Suprapubic skin (tissue), 4 donors: ENCODE data around the gene MRPL40. TPM values are rescaled to one million over a fixed set of nuclear protein-coding genes. Genes with fewer than 3 reads are reported as not detected.
A peak's percentile ranks its signal among the peaks of the same experiment; 100 is the strongest.

Experiments
- DNase-seq, 2 donors: peaks; one replicate each; pipeline ENCODE4 v3.0.0-alpha.2; 2019; ENCODE audit warnings: low spot score in 2 of 2
- H3K27ac ChIP-seq: fragments of 200-600 bp; sonication (generic); one replicate; pipeline ENCODE4 v1.5.1; 2019
- H3K27me3 ChIP-seq: fragments of 200-600 bp; sonication (generic); one replicate; pipeline ENCODE4 v1.5.1; 2019
- H3K36me3 ChIP-seq: fragments of 200-600 bp; sonication (generic); one replicate; pipeline ENCODE4 v1.5.1; 2019
- H3K4me1 ChIP-seq: fragments of 200-600 bp; sonication (generic); one replicate; pipeline ENCODE4 v1.5.1; 2019
- H3K4me3 ChIP-seq: fragments of 200-600 bp; sonication (generic); one replicate; pipeline ENCODE4 v1.5.1; 2019; ENCODE audit warnings: mild to moderate bottlenecking
- H3K9me3 ChIP-seq: fragments of 200-600 bp; sonication (generic); one replicate; pipeline ENCODE4 v1.5.1; 2019
- CTCF ChIP-seq, 2 donors: fragments of 200-600 bp in 1 of 2; fragments of 450-650 bp in 1 of 2; sonication (generic) in 1 of 2; IDR thresholded peaks; one replicate each; pipeline ENCODE4 v1.5.1; 2016 to 2019; ENCODE audit warnings: antibody characterized with exemption in 2 of 2, mild to moderate bottlenecking in 1 of 2, moderate library complexity in 1 of 2
- EP300 ChIP-seq: sonication (generic); formaldehyde crosslinking; IDR thresholded peaks from one replicate; pipeline ENCODE4 v1.6.1; 2017; ENCODE audit warnings: antibody characterized with exemption
- POLR2A ChIP-seq, 2 donors: fragments of 450-650 bp; IDR thresholded peaks; one replicate each; pipeline ENCODE4 v1.6.1; 2017; ENCODE audit warnings: antibody characterized with exemption in 2 of 2, mild to moderate bottlenecking in 2 of 2, moderate library complexity in 2 of 2
- POLR2AphosphoS5 ChIP-seq, 3 donors: sonication (generic); formaldehyde crosslinking; IDR thresholded peaks; one replicate each; pipeline ENCODE4 v1.6.1; 2017; ENCODE audit warnings: antibody characterized with exemption in 3 of 3
- WGBS: methylation state at CpG from one replicate; pipeline ENCODE4 v1.1.5; 2018; 5-methylcytosine and 5-hydroxymethylcytosine counted together
- total RNA-seq, 4 donors: library from RNA; depleted of rRNA; stranded (reverse); fragments of >200 nt; gene quantifications; one replicate each; pipeline ENCODE4 v1.1.0, GENCODE V29; 2016

Gene MRPL40
- total RNA-seq, 4 donors from 2014 or later, result 19.1 to 33.9 (median 22.7) TPM

DNA sequence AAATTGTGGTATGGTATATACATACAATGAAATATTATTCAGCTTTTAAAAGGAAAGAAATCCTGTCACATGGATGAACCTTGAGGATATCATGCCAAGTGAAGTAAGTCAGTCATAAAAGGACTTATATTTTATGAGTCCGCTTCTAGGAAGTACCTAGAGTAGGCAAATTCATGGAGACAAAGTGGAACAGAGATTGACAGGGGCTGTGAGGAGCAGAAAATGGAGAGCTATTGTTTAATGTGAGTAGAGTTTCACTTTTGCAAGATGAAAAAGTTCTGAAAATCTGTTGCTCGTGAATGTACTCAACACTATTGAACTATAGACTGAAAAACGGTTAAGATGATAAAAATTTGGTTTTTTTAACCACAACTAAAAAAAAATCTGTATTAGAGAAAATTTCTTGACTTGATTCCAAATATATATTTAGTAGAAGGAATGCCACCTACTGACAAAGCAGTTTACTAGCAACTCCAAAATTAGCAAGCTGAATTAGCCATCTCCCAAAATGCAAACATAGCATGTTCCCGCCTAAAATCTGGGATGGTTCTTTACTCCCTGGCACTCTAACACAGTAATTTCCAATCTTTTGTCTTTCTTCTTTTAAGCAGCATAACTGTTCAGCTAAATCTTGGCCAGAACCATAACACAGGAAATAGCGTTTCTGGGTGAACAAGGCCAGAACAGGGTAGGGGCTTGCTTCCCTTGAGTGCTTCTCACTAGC, 45.1 kb downstream of the MRPL40 start:
- 15% methylated on average over 5 of the region's 5 CpGs for WGBS
- no peak for DNase-seq
- Histone ChIP-seq H3K27ac (no peak overlapping the region), H3K36me3 (peaks cover 22% of the 10 kb centered on the region), H3K9me3 (no peaks in the 10 kb centered on the region), H3K27me3 (no peaks in the 10 kb centered on the region), H3K4me3 (peak overlapping the region; percentile 75), H3K4me1 (peaks cover 53% of the 10 kb centered on the region)
- no peak for TF ChIP-seq CTCF (IDR thresholded peaks at IDR 0.05)
- no peak for TF ChIP-seq POLR2A (IDR thresholded peaks at IDR 0.05)
- no peak for TF ChIP-seq EP300
- TF ChIP-seq POLR2AphosphoS5 (IDR thresholded peaks at IDR 0.05), result no peak

DNA sequence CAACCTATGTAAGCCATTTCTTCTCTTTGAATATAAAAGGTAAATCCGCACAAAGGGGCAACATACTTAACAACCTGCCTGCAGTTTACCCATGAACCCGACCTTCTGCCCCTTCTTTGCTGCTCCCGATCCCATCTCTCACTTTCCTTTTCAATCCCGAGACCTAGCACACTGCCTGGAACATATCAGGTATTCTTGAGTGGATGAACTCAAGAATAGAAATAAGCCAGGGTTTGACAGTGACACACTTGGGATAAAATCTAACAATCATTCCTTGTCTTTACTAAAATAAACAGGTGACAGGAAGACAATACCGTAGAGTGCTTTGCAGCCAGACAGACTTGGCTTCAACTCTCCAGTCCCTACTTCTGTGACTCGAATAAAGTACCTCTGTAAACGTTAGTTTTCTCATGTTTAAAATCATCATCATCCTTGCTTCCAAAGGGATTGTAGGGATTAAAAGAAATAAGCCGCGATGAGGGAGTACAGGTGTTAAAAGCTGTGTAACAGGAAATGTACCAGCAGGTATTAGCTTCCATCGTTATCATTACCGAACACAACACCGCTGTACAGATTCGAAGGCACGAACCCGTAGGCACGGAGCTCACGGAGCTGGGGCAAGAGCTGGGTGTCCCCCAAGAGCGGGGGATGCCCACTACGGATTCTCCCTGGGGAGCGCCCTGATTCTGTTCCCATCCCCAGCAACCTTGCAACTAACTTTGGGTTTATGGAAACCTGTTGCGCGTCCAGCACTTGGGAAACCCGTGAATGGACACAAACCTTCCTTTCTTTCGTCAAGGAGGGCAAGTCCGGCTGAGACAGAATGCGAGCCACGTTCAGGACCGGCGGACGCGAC, 45.9 kb downstream of the MRPL40 start:
- Histone ChIP-seq H3K27me3 (no peaks in the 10 kb centered on the region), H3K36me3 (peaks cover 14% of the 10 kb centered on the region), H3K27ac (peak overlapping the region; percentile 97), H3K4me3 (peak overlapping the region; percentile 75), H3K9me3 (no peaks in the 10 kb centered on the region), H3K4me1 (peaks cover 53% of the 10 kb centered on the region)
- 2% methylated on average over 24 of the region's 31 CpGs for WGBS
- TF ChIP-seq POLR2AphosphoS5 (IDR thresholded peaks at IDR 0.05), result no peak
- TF ChIP-seq EP300, result no peak
- no peak for TF ChIP-seq POLR2A (IDR thresholded peaks at IDR 0.05)
- no peak for TF ChIP-seq CTCF (IDR thresholded peaks at IDR 0.05)
- no peak for DNase-seq

- peaks cover 8% of the 10 kb centered on the region for H3K36me3 ChIP-seq
- H3K9me3 ChIP-seq, result no peaks in the 10 kb centered on the region
- 0% methylated on average over 16 of the region's 42 CpGs for WGBS
- H3K4me1 ChIP-seq, result peaks cover 48% of the 10 kb centered on the region
- peak within 1 kb of the TSS; percentile 75 for H3K4me3 ChIP-seq
- peak within 1 kb of the TSS; percentile 97 for H3K27ac ChIP-seq
- DNase-seq, result peak; percentile 86 to 90
- no peaks in the 10 kb centered on the region for H3K27me3 ChIP-seq
- TF ChIP-seq CTCF (IDR thresholded peaks at IDR 0.05) (no peak), EP300 (no peak), POLR2AphosphoS5 (IDR thresholded peaks at IDR 0.05) (peak in 2 of 3 donors; percentile 59 to 82), POLR2A (IDR thresholded peaks at IDR 0.05) (no peak)
These were observed 46.6 kb downstream of the MRPL40 start, which contains the start of gene UFD1 for GRCh38 chr22:19478901-19479354. Gene UFD1 (minus strand): TSS chr22:19479193. CDS start chr22:19479085, 108 bp downstream.

DNA sequence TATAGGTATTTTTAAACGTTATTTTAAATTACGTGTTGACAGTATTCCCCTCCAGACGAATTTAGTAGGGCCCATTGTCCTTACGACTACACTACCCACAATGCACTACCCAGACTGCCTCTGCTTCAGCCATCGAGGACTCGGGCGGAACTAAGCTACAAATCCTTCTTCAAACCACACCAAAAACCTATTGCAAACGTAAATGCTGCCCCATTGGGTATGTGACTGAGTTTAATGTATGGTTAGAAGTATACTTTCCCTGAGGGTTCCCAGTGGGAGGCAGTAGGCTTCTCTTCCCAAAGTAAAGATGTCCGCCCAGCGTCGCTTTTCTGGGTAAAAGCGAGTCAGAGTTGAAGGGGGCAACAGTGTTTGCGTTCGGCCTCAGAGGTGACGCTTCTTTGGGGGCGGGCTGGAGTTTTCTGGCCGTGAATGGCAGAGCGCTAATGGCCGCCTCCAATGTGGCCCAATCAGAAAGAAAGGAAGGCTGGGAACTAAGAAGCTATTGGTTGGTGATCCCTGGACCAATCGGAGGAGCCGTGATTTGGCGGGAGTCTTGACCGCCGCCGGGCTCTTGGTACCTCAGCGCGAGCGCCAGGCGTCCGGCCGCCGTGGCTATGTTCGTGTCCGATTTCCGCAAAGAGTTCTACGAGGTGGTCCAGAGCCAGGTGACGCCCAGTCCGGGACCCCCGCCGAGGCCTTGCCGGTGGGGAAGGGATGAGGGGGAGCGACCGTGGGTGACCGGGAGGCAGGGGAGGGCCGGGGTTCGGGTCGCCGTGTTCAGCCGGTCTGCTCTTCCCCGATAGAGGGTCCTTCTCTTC, 47.2 kb downstream of the MRPL40 start, which contains the start of gene CDC45:
Gene CDC45, plus strand, starts transcription at position 566 of the 818 bp plus-strand sequence. Its CDS starts 49 bp downstream, at position 615.
- 0% methylated on average over 18 of the region's 50 CpGs for WGBS
- Histone ChIP-seq H3K27ac (peak within 1 kb of the TSS; percentile 97), H3K9me3 (no peaks in the 10 kb centered on the region), H3K36me3 (peaks cover 4% of the 10 kb centered on the region), H3K4me1 (peaks cover 44% of the 10 kb centered on the region), H3K27me3 (no peaks in the 10 kb centered on the region), H3K4me3 (peak within 1 kb of the TSS; percentile 75)
- peak; percentile 98 for DNase-seq
- TF ChIP-seq POLR2AphosphoS5 (IDR thresholded peaks at IDR 0.05) (no peak), EP300 (no peak), CTCF (IDR thresholded peaks at IDR 0.05) (no peak), POLR2A (IDR thresholded peaks at IDR 0.05) (no peak)
